GOT3 (cell line): ENCODE results near the gene NOBOX.
"Not testable (repeated sequence)": the region's sequence is repeated elsewhere in the genome, so short reads cannot be mapped to it uniquely, and the experiment has no call there.

Experiments
- DNase-seq: peaks from one replicate; lab custom pipeline; 2025; ENCODE audit warnings: mixed read lengths; lab: John Stamatoyannopoulos, UW

NOBOX gene

GRCh38 chr7:144391823-144392255, 11.7 kb downstream of the NOBOX start:
- DNase-seq, result no peak

DNA sequence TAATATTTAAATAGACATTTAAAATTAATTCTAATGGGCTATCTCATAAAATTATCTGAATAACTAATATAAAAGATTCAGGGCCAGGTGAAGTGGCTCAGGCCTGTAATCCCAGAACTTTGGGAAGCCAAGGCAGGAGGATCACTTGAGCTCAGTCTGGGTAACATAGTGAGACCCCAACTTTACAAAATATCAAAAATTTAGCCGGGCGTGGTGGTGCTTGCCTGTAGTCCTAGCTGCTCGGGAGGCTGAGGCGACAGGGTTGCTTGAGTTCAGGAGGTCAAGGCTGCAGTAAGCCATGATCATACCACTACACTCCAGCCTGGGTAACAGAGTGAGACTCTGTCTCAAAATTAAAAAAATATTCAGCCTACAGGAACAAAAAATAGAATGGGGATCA, 12.5 kb downstream of the NOBOX start:
- DNase-seq, result no peak

- DNase-seq, result no peak
These were observed 13.0 kb downstream of the NOBOX start for GRCh38 chr7:144390481-144390880.

- no peak for DNase-seq
These were observed 14.5 kb downstream of the NOBOX start for GRCh38 chr7:144388950-144389349.

GRCh38 chr7:144386741-144387140, 16.8 kb downstream of the NOBOX start:
- DNase-seq, result no peak

DNA sequence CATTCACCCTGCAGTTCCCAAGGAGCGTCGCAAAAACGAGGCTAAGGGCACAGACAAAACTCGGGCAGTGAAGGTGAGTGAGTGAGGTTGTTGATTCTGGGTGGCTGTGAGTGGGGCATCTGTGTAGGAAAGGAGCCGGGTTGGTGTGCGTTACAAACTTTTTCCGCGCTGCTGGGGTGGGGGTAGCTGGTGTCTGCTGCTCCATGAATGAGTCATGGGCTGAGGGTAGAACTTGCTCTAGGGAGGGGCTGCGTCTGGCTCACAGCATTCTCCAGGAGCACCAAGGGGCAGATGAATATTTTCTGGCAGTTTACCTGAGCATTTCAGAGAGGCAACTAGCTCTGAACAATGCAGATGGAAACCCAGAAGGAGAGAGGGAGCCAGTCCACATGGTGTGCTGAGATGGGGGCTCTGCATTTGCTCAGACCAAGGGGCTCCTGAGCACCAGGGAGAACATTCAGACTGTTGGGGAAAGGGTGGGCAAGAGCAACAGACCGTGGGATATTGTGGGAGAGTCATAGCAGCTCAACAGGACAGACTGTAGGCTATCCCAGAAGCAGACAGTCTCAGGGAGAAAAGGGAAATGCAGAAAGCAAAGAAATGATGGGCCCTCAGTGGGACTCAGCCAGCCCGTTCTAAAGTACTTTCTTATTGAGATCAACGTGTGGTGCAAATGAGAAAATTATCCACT, 18.8 kb downstream of the NOBOX start:
- no peak for DNase-seq

DNA sequence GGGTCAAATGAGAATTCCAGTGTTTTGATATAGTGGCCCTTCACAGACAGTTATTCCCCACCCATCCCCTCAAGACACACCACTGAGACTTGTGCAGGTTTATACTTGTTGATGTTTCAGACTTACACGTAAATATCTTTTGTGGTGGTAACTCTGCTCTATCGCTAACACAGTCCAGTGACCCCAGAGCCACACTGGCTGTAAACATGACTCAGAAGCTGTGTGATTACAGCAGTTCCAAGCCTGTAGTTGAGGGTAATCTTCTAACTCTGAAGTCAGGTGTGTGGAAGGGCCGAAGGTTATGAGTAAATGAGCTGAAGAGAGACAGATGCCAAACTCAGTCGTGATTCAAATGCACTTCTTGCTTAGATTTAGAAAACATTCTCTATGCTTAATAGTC, 19.4 kb downstream of the NOBOX start:
- no peak for DNase-seq

- no peak for DNase-seq
These were observed 23.6 kb downstream of the NOBOX start for GRCh38 chr7:144379776-144380384.

DNA sequence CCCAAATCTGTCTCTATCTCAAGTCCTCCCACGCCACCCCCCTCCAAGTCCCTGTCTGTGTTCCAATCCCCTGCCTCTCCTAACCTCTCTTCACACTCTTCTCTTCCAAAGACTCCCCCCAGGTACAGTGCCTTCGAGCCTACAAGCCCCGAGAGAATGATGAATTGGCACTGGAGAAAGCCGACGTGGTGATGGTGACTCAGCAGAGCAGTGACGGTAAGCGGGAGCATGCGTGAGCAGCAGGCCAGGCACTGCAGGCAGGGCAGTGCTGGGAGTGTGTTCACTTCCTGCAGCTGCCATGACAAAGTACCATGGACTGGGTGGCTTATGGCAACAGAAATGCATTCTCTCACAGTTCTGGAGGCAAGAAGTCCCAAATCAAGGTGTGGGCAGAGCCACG, 24.8 kb downstream of the NOBOX start:
- no peak for DNase-seq

- DNase-seq, result not testable (repeated sequence)
These were observed 34.3 kb downstream of the NOBOX start for GRCh38 chr7:144369221-144369620.

- not testable (repeated sequence) for DNase-seq
These were observed 36.2 kb downstream of the NOBOX start for GRCh38 chr7:144367250-144367649.

- DNase-seq, result not testable (repeated sequence)
These were observed 38.0 kb downstream of the NOBOX start for GRCh38 chr7:144365523-144365922.

DNA sequence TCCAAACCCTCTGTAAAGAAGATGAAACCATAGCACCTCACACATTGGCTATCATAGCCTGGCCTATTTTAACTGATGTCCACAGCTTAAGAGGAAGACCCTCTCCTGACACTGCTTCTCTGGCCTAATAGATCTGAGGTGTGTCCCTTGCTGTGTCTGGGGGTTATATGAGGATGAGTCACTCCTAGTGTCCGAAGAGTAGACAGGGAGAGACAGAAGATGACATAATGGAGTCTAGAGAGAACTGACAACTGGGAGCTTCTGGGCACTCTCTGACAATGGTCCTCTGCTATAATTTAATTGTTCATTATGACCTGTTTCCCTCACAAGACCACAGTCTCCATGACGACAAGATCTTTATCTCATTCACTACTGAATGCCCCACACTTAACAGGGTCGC, 41.4 kb downstream of the NOBOX start:
- DNase-seq, result not testable (repeated sequence)

- DNase-seq, result not testable (repeated sequence)
These were observed 46.6 kb downstream of the NOBOX start for GRCh38 chr7:144356860-144357259.

DNA sequence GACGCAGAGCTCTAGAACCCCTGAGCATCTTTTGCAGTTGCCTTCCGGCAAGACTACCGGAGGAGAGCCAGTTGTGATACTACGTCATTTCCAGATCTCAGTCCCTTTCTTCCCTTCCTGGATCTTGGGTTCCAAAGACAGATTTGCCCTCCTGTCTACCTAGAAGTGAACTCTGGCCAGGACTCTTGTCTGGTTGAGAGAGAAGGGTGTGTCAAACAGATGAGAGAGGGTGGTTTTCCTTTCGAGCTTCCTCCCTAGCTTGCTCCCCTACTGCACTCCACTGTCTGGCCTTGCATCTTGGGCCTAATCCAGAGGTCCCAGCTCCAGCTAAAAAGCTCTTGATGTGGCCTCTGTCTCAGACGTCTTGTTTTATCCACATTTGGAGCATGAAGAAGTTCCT, 47.3 kb downstream of the NOBOX start:
- DNase-seq, result not testable (repeated sequence)

DNA sequence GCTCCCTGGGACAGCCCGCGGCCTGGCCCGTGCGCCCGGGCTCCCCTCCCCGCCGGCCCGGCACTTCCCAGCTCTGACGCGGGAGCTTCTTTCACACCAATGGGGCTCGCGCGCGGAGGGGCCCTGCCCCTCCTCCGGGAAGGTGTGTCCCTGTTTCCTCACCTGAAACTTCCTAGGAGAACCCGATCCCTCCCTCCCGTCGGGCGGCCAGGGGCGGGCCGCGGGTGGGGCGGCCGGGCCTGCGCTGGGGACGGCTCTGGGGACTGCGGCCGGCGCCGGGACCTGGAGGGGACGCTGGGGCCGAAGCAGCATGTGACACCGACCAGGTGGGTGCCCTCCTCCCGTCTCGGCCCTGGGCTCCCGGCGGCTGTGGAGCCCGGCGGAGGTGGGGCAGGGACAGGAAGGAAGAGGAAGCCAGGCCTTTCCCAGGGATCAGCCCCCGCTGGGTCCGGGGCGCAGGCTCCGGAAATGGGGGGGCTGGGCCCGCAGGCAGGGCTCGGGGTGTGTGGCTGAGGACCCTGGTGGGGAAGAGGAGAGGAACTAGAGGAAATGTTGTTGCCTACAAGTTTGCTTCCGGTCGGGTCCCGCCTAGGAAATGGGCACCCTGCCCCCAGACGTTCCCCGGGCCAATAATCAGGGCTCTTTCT, 48.2 kb downstream of the NOBOX start, which contains the start of gene ARHGEF5:
Gene ARHGEF5 (plus strand): TSS at position 227 of the 647 bp plus-strand sequence. CDS start 7,268 bp downstream, outside the sequence.
- not testable (repeated sequence) for DNase-seq

GRCh38 chr7:144351667-144352066, 51.8 kb downstream of the NOBOX start:
- not testable (repeated sequence) for DNase-seq

DNA sequence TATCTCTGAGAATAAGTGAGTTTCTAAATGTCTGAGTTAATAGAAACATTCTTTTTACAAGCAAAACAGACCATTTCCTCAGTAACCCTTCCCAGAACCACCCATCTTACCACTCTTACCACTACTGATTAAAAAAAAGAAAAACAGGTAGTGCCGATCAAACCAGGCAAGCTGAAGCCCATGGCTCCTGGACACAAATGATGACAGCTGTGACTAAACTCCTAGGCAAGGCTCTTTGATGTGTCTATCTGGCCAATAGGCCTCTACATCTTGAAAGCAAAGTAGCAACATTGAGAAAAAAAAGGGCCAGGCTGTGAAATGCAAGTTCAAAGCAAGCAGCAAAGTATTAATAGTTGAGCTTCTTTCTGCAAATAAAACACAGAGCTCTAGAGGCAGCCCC, 54.9 kb downstream of the NOBOX start:
- not testable (repeated sequence) for DNase-seq
